Effector memory CD8-positive, alpha-beta T cell (primary cell): ENCODE results near the gene DDOST.
"Not testable (repeated sequence)": the region's sequence is repeated elsewhere in the genome, so short reads cannot be mapped to it uniquely, and the experiment has no call there.

ENCODE experiments used
- ATAC-seq: fragments of 150-1000 bp; cut with Tn5 transposase; replicated peaks from 2 replicates; pipeline ENCODE4 v1.10.0; 2021; ENCODE audit warnings: mild to moderate bottlenecking, moderate library complexity
- DNase-seq, 3 experiments: peaks; one replicate each; pipeline ENCODE4 v3.0.0; 2021
- H3K27ac Mint-ChIP-seq, 2 donors: one replicate each; pipeline ENCODE4 v1.8.0; 2022; ENCODE audit warnings: mild to moderate bottlenecking in 2 of 2, mixed read lengths in 2 of 2, moderate library complexity in 2 of 2
- H3K27me3 Mint-ChIP-seq, 2 donors: one replicate each; pipeline ENCODE4 v1.8.0; 2022; ENCODE audit warnings: mixed read lengths in 2 of 2
- H3K36me3 Mint-ChIP-seq: one replicate; pipeline ENCODE4 v1.8.0; 2022; ENCODE audit warnings: mild to moderate bottlenecking, moderate library complexity, mixed read lengths; ENCODE audit not compliant: insufficient read depth
- H3K4me1 Mint-ChIP-seq, 2 donors: one replicate each; pipeline ENCODE4 v1.8.0; 2022; ENCODE audit warnings: low read depth in 2 of 2, mixed read lengths in 2 of 2
- H3K4me3 Mint-ChIP-seq, 2 donors: one replicate each; pipeline ENCODE4 v1.8.0; 2022; ENCODE audit warnings: mild to moderate bottlenecking in 2 of 2, mixed read lengths in 2 of 2, moderate library complexity in 2 of 2
- H3K9me3 Mint-ChIP-seq, 2 donors: one replicate each; pipeline ENCODE4 v1.8.0; 2022; ENCODE audit warnings: mixed read lengths in 2 of 2

Gene DDOST

GRCh38 chr1:20624709-20625108 is 36.5 kb downstream of the DDOST start:
- H3K27ac Mint-ChIP-seq, result no peak overlapping the region
- H3K4me3 Mint-ChIP-seq, result no peak overlapping the region
- no peaks in the 10 kb centered on the region for H3K9me3 Mint-ChIP-seq
- no peaks in the 10 kb centered on the region for H3K36me3 Mint-ChIP-seq
- DNase-seq (no peak), ATAC-seq (no peak)
- H3K4me1 Mint-ChIP-seq, result no peaks in the 10 kb centered on the region
- peaks cover 0 to 25% of the 10 kb centered on the region in 2 donors for H3K27me3 Mint-ChIP-seq

GRCh38 chr1:20621012-20621411 is 40.2 kb downstream of the DDOST start:
- DNase-seq, result no peak
- H3K27me3 Mint-ChIP-seq, result peaks cover 11 to 32% of the 10 kb centered on the region in 2 donors
- H3K4me3 Mint-ChIP-seq, result no peak overlapping the region

GRCh38 chr1:20619999-20620398 is 41.2 kb downstream of the DDOST start:
- no peak overlapping the region for H3K27ac Mint-ChIP-seq
- no peaks in the 10 kb centered on the region for H3K9me3 Mint-ChIP-seq
- H3K4me1 Mint-ChIP-seq, result no peaks in the 10 kb centered on the region
- ATAC-seq (no peak), DNase-seq (no peak)
- no peak overlapping the region for H3K4me3 Mint-ChIP-seq
- H3K27me3 Mint-ChIP-seq, result peaks cover 11 to 37% of the 10 kb centered on the region in 2 donors
- no peaks in the 10 kb centered on the region for H3K36me3 Mint-ChIP-seq

More at GRCh38 chr1:20621012-20621411, 40.2 kb downstream of the DDOST start:
- ATAC-seq, result no peak
- Mint-ChIP-seq H3K36me3 (no peaks in the 10 kb centered on the region), H3K27ac (no peak overlapping the region), H3K4me1 (no peaks in the 10 kb centered on the region), H3K9me3 (no peaks in the 10 kb centered on the region)

GRCh38 chr1:20618550-20618949 is 42.6 kb downstream of the DDOST start:
- H3K27ac Mint-ChIP-seq, result no peak overlapping the region
- DNase-seq, result no peak
- ATAC-seq, result no peak
- H3K36me3 Mint-ChIP-seq, result no peaks in the 10 kb centered on the region
- H3K27me3 Mint-ChIP-seq, result peaks cover 11 to 37% of the 10 kb centered on the region in 2 donors
- no peaks in the 10 kb centered on the region for H3K4me1 Mint-ChIP-seq
- H3K9me3 Mint-ChIP-seq, result no peaks in the 10 kb centered on the region
- no peak overlapping the region for H3K4me3 Mint-ChIP-seq

- H3K9me3 Mint-ChIP-seq, result no peaks in the 10 kb centered on the region
- DNase-seq, result no peak
- no peaks in the 10 kb centered on the region for H3K36me3 Mint-ChIP-seq
- no peaks in the 10 kb centered on the region for H3K4me1 Mint-ChIP-seq
- no peak overlapping the region for H3K27ac Mint-ChIP-seq
- peaks cover 18 to 46% of the 10 kb centered on the region in 2 donors for H3K27me3 Mint-ChIP-seq
- no peak for ATAC-seq
- H3K4me3 Mint-ChIP-seq, result no peak overlapping the region
Measured at GRCh38 chr1:20616847-20617487, 44.2 kb downstream of the DDOST start.

GRCh38 chr1:20615946-20616846 is 45.0 kb downstream of the DDOST start:
- Mint-ChIP-seq H3K9me3 (no peaks in the 10 kb centered on the region), H3K36me3 (no peaks in the 10 kb centered on the region), H3K4me3 (no peak overlapping the region), H3K4me1 (no peaks in the 10 kb centered on the region), H3K27me3 (peaks cover 20 to 49% of the 10 kb centered on the region in 2 donors), H3K27ac (no peak overlapping the region)
- DNase-seq (no peak), ATAC-seq (no peak)

GRCh38 chr1:20614131-20614579 is 47.0 kb downstream of the DDOST start:
- Mint-ChIP-seq H3K4me3 (no peak overlapping the region), H3K27me3 (peaks cover 24 to 43% of the 10 kb centered on the region in 2 donors), H3K4me1 (no peaks in the 10 kb centered on the region), H3K36me3 (no peaks in the 10 kb centered on the region), H3K27ac (no peak overlapping the region), H3K9me3 (no peaks in the 10 kb centered on the region)
- ATAC-seq (no peak), DNase-seq (no peak)

- no peak overlapping the region for H3K4me3 Mint-ChIP-seq
- ATAC-seq, result no peak
Measured at GRCh38 chr1:20612221-20612746, 48.9 kb downstream of the DDOST start.

GRCh38 chr1:20611652-20612051 is 49.5 kb downstream of the DDOST start:
- H3K27me3 Mint-ChIP-seq, result peaks cover 21 to 49% of the 10 kb centered on the region in 2 donors
- H3K27ac Mint-ChIP-seq, result no peak overlapping the region
- peaks cover 3% of the 10 kb centered on the region for H3K36me3 Mint-ChIP-seq
- no peak overlapping the region for H3K4me3 Mint-ChIP-seq
- DNase-seq, result no peak
- no peaks in the 10 kb centered on the region for H3K9me3 Mint-ChIP-seq
- no peak for ATAC-seq
- no peaks in the 10 kb centered on the region for H3K4me1 Mint-ChIP-seq

More at GRCh38 chr1:20612221-20612746, 48.9 kb downstream of the DDOST start:
- no peaks in the 10 kb centered on the region for H3K4me1 Mint-ChIP-seq
- no peak for DNase-seq
- peaks cover 21 to 44% of the 10 kb centered on the region in 2 donors for H3K27me3 Mint-ChIP-seq
- H3K36me3 Mint-ChIP-seq, result peaks cover under 1% of the 10 kb centered on the region
- H3K27ac Mint-ChIP-seq, result no peak overlapping the region
- no peaks in the 10 kb centered on the region for H3K9me3 Mint-ChIP-seq

GRCh38 chr1:20610970-20611369 is 50.2 kb downstream of the DDOST start:
- H3K27me3 Mint-ChIP-seq, result peaks cover 25 to 42% of the 10 kb centered on the region in 2 donors
- no peak for ATAC-seq
- no peak overlapping the region for H3K27ac Mint-ChIP-seq
- H3K9me3 Mint-ChIP-seq, result no peaks in the 10 kb centered on the region
- peaks cover 3% of the 10 kb centered on the region for H3K36me3 Mint-ChIP-seq
- H3K4me3 Mint-ChIP-seq, result no peak overlapping the region
- no peaks in the 10 kb centered on the region for H3K4me1 Mint-ChIP-seq
- no peak for DNase-seq

GRCh38 chr1:20609541-20609940 is 51.6 kb downstream of the DDOST start:
- H3K9me3 Mint-ChIP-seq, result no peaks in the 10 kb centered on the region
- ATAC-seq (no peak), DNase-seq (no peak)
- H3K36me3 Mint-ChIP-seq, result peaks cover 3% of the 10 kb centered on the region
- peaks cover 25 to 44% of the 10 kb centered on the region in 2 donors for H3K27me3 Mint-ChIP-seq
- no peak overlapping the region for H3K27ac Mint-ChIP-seq
- H3K4me3 Mint-ChIP-seq, result no peak overlapping the region
- H3K4me1 Mint-ChIP-seq, result no peaks in the 10 kb centered on the region

- DNase-seq, ATAC-seq, H3K4me3 Mint-ChIP-seq, H3K27ac Mint-ChIP-seq, H3K4me1 Mint-ChIP-seq, H3K9me3 Mint-ChIP-seq, H3K36me3 Mint-ChIP-seq: not testable (repeated sequence)
- H3K27me3 Mint-ChIP-seq, result peaks cover 18 to 37% of the 10 kb centered on the region in 2 donors
Measured at GRCh38 chr1:20606801-20607570, 54.2 kb downstream of the DDOST start.

GRCh38 chr1:20604678-20605077 is 56.5 kb downstream of the DDOST start:
- Mint-ChIP-seq H3K27me3 (peaks cover 14 to 33% of the 10 kb centered on the region in 2 donors), H3K4me3 (no peak overlapping the region), H3K27ac (no peak overlapping the region), H3K36me3 (peaks cover 3% of the 10 kb centered on the region), H3K9me3 (no peaks in the 10 kb centered on the region), H3K4me1 (no peaks in the 10 kb centered on the region)
- DNase-seq, result no peak
- ATAC-seq, result no peak
